ENCODE results near the gene KCNA5.
A peak's percentile ranks its signal among the peaks of the same experiment; 100 is the strongest.

The KCNA5 gene

DNA sequence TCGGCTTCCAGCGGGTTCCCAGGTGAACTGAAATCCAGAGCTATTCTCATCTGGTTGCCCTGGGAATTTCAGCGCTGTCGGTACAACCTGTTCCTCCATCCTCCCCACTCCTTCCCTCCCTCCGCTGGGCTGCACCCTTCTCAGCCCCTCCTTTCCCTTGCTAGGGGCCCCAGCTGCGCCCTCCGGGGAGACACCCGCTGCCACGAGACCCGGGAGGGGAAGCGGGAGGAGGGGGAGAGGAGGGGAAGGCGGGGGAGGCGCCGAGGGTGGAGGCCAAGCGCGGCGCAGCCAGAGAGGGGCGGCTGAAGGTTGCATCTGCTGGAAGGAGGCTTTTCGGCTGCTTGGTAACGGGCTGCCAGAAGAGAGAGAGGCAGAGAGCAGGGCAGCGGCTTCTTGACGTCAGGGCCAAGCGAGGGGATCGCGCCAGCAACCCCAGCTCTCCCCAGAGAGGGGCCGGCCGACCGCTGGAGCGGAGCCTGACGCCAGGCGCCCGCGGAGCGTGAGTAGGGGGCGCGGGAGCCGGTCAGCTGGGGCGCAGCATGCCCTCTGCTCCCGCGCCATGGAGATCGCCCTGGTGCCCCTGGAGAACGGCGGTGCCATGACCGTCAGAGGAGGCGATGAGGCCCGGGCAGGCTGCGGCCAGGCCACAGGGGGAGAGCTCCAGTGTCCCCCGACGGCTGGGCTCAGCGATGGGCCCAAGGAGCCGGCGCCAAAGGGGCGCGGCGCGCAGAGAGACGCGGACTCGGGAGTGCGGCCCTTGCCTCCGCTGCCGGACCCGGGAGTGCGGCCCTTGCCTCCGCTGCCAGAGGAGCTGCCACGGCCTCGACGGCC lies at the start of gene KCNA5:
KCNA5 (plus strand) TSS at position 291 of the 831 bp plus-strand sequence; CDS start at position 560, 269 bp downstream.
- DNase-seq (ENCODE audit: low read depth): no peak

DNA sequence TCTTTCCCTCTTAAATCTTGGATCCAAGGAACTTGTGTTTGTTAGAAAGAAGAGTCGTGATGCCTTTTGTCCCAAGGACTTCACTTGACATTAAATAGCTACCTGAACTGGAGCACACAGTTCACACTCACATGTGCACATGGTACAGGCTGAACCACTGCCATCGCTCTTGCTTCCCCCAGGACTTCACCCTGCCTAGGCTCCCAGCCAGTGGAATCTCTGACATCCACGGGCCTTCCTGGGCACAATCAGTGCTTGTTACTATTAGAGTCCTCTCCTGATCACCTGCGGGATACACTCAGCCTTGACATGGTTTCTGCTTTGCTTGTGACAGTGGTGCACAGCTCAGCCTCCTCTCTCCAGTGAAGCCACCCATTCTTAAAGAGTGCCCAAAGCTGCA lies 49.1 kb upstream of the KCNA5 start:
- no peak for DNase-seq (ENCODE audit: low read depth)

DNA sequence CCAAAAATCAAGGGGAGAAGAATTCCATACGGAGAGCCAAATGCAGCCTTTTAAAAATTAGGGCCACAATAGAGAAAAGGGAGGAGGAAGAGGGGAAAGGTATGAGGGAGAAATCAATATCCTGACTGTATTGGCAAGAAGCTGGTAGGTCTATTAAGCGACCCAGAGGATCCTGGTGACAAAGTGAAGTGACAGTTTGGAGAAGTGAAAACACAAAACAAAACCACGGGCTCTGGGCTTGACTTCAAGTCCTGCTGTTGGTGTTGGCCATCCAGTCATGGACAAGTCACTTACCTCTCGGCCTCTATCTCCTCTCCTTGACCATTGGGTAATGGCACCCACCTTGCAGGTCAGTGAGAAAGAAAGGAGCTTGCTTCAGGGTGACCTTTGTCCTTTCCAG lies 47.0 kb upstream of the KCNA5 start:
- no peak for DNase-seq (ENCODE audit: low read depth)

DNA sequence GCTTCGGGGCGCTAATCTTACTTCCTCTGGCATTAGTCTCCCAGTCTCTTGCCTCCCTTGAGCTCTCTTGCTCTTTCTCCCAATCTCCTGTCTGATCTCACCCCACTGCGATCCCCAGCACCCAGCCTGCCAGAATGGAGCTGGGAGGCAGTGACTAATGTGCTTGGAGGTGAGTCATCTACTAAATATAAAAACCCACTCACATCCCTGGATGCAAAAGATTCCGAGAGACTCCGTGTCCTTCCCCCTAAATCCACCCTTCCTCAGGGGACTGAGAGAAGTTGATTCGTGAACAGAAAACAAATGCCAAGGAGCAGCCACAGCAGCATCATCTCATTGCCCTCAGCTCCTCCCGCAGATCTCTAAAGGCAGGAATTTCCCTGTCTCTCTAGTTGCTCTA lies 45.7 kb upstream of the KCNA5 start:
- peak; percentile 79 for DNase-seq (ENCODE audit: low read depth)

DNA sequence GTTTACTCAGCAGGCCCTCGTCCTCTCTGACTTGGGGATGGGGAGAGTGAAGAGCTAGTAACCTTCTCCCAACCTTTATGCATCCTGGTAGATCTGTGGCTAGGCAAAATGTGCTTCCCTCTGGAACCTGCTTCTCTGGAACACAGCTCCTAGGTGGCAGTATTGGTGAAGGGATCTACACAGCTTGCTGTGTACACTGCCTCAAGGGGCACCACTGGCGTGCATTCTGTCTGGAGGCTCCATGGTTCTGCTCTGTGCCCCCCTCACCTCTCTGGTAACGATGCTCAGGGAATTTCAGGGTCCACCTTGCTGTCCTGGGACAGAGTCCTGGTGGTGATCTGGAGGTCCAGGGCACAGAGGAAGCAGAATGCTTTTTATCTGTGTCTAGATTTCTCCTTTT lies 43.5 kb upstream of the KCNA5 start:
- no peak for DNase-seq (ENCODE audit: low read depth)

DNA sequence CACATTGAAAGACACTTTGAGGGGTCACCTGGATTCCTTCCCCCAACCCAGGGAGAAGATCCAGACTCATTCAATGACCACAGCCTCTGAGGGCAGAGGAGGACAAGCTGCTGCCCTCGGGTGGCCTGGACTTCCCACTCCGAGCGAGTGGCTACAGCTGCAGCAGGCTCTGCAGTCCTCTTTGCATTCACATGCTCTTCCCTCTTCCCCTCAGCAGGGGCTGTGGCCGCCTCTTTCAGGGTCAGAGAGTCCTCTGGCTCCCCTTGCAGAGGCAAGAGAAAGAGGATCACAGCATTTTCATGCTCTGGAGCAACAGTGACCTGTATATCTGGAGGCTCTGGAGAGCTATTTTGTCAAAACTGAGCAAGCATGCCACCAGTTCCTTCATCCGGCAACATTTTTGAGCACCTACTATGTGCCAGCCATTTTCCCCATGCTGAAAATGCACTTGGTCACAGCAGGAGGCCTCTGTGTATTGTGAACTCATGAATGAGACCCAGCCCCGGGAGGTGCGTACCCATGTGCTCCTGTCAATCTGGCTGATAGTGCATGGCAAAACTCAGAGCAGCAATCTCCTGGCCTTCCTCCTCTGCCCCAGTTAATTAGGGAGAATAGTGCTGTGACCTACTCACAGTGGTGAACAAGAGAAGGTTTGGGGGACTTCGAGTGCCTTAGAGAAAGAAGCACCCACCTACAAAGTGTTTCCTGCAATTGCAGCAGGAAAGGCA lies 42.9 kb upstream of the KCNA5 start:
- DNase-seq (ENCODE audit: low read depth): no peak

DNA sequence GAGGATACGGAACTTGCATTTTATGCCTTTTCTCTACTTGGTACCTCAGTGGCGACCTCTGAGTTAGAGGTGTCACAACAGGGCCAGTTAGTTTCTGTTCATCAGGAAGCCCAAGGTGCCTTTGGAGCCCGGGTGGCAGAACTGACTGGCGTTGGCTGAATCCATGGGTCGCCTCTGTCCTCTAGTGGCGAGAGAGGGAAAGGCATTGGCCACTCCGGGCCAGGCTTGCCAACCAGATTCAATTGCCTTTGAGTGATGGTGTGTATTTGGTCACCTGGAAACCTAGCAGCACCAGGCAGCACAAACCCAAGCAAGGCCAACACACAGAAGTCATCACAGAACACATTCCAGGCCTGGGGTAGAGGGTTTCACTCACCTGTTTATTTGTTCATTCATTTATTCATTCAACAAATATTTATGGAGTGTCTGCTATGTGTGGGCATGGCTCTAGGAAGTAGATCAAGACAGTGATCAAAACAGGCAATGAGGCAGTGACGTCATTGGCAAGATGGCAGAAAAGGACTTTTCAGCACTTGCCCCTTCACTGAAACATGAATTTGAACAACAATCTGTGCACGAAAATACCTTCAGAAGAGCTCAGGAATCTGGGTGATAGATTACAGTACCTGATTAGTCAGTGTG lies 40.5 kb upstream of the KCNA5 start:
- DNase-seq (ENCODE audit: low read depth): peak; percentile 50

DNA sequence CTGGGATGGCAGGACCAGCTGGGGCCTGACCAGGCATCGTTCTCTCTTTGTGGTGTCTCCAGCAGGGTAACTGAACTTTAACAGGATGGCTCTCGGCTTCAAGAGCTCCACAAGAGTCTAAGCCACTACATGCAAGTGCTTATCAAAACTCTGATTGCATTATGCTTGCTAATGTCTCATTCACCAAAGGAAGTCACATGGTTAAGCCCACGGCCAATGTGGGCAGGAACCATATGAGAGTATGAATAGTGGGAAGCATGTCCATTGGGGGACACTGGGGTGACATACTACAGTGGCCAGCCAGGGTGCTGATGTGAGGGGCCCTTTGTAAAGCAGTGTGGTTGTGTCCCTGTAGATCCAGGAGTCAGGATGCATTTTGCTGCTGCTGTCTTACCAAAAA lies 35.0 kb upstream of the KCNA5 start:
- DNase-seq (ENCODE audit: low read depth): no peak

DNA sequence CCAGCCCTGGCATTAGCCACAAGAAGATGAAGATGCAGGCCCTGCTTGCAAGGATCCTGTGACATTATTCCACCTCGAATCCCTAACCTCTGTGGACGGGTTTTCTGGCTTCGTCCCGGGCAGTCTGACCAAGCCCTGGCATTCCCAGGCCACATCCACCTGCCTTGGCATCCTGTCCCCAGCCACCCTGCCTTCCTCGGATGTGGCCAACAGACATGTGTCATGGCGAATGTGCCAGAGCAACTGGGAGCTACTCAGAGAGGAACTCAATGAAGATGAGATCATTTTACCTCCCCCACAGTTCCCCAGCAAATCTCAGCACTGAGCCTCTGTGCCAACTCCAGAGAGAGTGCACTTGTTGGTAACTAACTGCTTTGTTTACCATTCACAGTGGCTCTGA lies 33.5 kb upstream of the KCNA5 start:
- no peak for DNase-seq (ENCODE audit: low read depth)

DNA sequence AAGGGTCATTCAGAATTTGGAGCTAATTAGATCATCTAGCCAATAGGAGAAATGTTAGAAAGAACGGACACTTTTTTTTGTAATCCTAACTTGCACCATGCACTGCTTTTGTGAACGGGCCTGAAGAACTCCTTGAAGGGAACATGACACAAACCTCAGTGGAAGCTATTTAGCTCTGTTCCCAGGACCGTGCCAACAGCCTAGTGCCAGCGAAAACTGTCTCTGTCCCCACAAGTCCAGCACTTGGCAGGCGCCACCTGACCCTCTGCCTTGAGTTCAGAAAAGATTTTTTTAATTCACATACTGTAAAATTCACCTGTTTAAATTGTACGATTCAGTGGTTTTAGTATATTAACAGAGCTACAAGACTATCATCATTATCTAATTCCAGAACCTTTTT lies 31.3 kb upstream of the KCNA5 start:
- no peak for DNase-seq (ENCODE audit: low read depth)

DNA sequence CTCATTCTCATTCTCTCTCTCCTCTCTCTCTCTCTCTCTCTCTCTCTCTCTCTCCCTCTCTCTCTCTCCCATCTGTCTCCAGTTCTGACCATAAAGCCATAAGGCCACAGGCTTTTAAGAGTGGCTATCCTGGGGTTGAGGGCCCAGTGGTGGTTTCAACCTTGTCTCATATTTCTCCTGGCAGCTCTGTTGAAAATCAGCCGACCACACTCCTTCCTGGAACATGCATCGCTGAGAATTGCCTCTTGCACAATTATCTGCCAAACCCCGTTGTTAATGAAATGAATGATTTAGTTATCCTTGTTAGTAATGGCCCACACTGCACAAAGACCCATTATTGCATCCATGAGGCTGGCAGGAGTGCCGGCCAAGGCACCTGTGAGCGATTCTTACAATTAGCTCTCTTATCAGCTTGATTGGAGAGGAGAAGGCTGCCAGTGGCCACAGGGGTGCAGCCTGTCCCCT lies 30.4 kb upstream of the KCNA5 start:
- peak; percentile 20 for DNase-seq (ENCODE audit: low read depth)

DNA sequence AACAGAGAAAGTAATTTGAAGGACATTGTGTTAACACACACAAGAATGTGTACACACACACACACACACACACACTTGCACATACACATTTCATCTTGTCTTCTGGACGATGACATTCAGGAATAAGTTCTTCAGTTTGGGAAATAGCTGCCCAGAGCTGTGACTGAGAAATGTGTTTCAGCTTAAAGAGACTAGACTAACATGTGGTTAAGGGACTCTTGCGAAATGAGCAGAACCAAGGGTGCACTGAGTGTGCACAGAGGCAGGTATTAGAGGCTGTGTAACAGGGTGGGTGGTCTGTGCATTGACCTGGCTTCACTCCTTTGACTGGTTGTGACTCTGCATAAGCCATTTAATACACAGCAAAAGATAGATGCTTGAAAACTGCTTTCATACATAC lies 29.4 kb upstream of the KCNA5 start:
- DNase-seq (ENCODE audit: low read depth): peak; percentile 13

DNA sequence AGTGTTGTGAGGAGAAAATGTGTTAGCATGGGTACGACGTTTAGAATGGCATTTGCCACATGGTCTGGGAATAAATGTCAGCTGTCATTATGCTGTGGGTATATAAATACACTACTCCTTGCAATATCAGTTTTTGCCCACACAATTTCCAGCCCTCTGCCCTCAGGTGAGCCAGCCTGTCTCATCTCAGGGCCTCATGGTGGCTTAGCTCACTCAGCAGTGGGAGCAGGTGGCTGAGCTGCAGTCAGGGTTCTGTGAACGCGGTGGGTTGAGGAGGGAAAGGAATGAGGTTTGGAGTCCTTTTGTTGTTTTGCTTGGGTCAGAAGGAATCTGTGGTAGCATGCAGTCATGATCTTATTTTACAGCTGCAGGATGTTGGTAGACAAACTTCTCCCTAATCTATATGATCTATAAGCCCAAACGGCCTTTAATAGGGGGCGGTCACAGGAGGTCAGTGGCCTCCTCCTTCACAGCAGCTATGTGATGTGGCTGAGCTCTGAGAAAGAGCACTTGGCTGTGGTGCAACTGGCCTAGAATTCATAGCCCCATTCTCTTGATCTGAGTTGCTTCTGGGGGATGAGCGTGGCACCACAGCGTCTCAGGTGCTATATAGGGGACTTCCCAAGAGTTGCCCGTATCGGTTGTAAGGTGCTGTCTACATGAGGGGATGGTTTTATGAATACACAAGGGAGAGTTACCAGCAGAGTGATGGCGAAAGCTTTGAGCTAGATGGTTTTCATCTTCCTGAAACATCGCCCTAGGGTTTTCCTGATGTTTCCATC lies 27.8 kb upstream of the KCNA5 start:
- DNase-seq (ENCODE audit: low read depth): no peak

DNA sequence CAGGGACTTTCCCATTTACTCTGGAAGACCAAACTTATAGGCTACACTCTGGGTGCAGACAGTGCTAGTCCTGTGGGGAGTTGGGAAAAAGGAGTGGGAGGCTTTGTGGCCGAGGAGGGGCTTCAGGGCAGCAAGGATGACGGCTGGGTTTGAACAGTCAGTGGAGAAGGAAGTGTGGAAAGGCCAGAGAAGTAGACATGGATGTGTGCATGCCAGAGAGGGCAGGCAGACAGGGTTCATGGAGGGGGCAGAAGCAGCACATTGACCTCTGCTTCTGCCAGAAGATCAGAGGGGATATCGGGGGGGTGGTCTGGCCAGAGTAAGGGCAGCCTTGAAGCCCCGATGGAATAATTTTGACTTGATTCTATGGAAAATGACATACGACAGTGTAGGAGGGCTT lies 27.2 kb upstream of the KCNA5 start:
- DNase-seq (ENCODE audit: low read depth): no peak

DNA sequence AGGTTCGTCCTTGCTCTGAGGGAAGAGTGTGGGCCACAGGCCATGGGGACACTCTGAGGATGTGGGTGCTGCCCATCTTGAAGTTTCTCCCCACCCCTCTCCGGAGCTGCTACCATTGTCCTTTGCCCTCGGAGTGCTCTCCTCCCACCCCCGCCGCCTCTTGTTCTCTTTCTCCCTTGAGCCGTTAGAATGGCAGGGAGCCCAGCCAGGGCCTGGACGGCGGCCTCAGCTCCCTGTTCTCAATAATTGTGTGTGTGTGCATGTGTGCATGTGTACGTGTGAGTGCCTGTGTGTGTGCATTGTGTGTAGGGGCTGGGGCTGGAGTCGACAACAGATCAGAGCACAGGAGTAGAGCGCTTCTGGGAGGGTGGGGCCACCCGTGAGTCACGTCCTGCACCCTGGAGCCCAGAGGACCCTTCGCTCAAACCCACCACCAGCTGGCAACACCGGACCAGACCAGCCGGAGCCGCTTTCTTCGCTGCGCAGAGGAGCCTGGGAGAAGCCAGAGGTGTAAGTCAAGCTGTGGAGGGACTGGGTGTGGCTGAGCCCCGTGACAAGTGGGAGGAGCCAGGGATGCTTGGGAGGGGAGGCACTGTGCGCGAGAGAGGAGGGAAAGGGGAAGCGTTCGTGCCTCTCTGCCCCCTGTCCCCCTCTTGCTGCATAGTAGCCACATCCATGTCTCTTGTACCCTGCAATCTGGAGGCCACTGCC lies 25.9 kb upstream of the KCNA5 start:
- no peak for DNase-seq (ENCODE audit: low read depth)

DNA sequence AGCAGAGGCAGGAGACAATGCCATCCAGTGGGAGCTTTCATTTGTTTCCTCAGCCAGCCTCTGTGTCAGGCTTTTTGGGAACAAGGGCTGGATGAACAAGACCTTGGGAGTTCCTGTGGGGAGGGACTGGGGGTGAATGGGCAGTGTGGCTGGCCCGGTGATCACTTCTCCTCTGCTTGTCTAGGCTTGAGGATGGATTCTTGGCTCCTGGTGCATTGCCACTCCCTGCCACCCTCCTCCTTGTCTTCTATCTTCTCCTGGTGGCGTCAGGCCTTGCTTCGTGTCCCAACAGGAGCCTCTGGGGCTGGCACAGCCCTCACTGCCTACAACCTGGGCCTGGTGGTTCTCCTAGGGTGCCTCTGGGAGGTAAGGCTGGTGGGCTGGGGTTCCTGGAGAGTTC lies 25.0 kb upstream of the KCNA5 start:
- no peak for DNase-seq (ENCODE audit: low read depth)

DNA sequence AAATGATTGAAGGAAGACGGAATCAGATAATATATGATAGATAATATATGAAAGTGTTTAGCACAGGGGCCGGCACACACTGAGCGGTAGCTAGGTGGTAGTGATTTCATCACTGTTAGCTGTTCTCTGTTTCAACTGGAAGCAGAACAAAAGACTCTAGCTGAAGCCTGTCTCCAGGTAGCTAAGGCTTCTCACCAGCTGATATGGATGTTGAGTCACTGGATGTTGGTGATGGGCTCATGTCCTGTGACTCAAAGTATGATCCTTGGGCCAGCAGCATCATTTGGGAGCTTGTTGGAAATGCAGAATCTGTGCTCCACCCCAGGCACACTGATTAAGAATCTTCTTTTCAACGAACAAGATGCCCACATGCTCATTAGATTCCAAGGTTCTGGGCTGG lies 21.7 kb upstream of the KCNA5 start:
- no peak for DNase-seq (ENCODE audit: low read depth)

DNA sequence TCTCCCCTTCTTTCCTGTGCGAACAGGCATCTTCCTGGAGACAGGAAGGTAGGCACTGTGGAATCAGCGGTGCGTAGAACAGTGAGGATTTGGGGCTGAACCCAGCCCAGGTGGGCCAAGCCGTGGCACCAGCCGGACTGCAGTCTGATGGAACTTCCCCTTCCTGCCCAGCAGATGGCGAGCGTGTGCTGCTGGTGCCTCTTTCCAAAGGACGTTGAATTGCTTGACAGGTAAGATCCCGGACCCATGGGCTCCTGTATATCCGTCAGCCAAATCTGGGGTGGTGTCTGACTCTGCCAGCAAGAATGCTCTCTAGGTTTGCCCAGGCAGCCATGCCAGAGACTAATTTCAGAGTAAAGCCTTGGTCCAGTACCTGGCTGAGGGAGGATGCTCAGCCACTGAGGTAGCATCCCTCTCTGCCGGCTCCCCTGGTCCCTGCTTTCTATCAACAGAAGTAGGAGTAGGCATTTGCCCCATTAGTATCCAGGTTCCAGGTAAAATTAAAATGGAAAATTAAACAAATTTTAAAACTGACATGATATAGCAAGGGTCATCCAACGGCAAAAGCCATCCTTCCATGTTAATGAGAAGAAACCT lies 21.1 kb upstream of the KCNA5 start:
- peak; percentile 21 for DNase-seq (ENCODE audit: low read depth)

DNA sequence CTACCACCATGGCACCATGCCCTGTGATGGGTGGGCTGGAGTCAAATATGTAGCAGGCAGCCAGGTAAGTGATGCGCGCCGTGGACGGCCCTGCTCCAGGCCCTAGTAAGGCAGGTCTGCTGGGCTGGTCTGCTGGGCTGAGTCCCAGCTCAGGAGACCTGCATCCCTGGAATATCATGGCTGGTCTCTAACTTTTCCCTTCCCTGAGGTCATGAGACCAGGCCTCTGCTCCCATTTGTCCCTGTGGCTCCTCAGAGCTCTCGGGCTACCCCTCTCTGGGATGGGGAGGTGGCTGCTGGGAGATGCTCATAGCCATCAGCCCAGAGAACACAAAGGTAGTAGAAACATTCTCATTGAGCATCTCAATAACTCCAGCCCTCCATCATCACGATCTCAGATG lies 19.8 kb upstream of the KCNA5 start:
- DNase-seq (ENCODE audit: low read depth): no peak

DNA sequence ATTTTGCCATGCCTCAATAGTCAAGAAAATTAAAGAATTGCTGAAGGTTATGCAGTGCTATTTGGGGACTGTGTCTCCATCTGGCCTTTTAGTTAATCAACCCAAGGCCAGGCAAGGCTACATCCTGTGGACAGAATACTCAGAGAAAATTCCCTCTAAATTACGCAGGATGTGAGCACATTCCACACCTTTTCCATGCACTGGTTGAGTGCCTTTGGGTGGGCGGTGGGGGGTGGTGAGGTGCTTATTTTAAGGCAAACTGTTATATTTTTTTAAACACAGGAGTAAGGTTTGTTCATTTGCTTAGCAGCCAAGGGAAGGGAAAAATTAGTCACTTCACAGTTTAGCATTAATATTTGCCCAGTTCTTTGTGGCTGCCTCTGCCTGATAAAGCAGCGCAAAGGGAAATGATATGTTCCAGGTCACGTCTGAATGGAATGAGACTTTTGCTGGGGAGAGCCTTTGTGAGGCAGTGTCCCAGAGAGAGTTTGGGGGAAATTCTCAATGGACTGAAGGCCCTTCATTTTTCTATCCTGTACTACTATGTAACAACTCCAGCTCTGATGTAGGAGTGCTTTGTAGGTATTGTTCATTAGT lies 17.2 kb upstream of the KCNA5 start:
- DNase-seq (ENCODE audit: low read depth): no peak

All from iris pigment epithelial cell (primary cell).